Measurements from ENCODE around the gene DISC1.

DNA sequence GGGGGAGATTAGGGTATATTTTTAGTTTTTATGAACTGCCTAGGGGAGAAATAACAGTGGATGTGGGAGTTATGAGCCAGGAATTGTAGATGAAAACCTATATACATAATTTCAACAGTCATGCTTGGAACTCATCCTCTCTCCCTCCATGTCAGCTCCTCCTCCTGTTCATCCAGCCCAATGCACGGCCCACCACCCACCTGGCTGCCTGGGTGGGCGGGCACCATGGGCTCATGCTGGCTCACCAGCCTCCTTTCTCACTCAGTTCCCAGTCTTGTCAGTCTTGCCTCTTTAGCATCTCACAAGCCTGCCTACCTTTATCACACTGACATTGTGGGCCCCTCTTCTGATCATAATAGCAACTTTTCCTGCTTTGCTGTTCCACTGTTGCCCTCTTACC, 336.0 kb downstream of the DISC1 start:
- TF ChIP-seq POLR2A (IDR thresholded peaks at IDR 0.05), result no peak
- TF ChIP-seq, protein P1, sequence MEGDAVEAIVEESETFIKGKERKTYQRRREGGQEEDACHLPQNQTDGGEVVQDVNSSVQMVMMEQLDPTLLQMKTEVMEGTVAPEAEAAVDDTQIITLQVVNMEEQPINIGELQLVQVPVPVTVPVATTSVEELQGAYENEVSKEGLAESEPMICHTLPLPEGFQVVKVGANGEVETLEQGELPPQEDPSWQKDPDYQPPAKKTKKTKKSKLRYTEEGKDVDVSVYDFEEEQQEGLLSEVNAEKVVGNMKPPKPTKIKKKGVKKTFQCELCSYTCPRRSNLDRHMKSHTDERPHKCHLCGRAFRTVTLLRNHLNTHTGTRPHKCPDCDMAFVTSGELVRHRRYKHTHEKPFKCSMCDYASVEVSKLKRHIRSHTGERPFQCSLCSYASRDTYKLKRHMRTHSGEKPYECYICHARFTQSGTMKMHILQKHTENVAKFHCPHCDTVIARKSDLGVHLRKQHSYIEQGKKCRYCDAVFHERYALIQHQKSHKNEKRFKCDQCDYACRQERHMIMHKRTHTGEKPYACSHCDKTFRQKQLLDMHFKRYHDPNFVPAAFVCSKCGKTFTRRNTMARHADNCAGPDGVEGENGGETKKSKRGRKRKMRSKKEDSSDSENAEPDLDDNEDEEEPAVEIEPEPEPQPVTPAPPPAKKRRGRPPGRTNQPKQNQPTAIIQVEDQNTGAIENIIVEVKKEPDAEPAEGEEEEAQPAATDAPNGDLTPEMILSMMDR (IDR thresholded peaks at IDR 0.05), result no peak
- no peak for TF ChIP-seq POLR2AphosphoS5 (IDR thresholded peaks at IDR 0.05)
